HCT116 (cell line): Measurements from ENCODE around the gene OR4D1. TPM values are rescaled to one million over a fixed set of nuclear protein-coding genes. Genes with fewer than 3 reads are reported as not detected.

ENCODE experiments used
- ATAC-seq: fragments of 200-7000 bp; cut with Tn5 transposase; 2 replicates; pipeline ENCODE4 v1.9.1; 2020; ENCODE audit warnings: mild to moderate bottlenecking, moderate library complexity
- BruUV-seq: library from RNA; stranded (reverse); fragments of 400-500 nt; replicated peaks from 2 replicates; lab custom pipeline; 2021; lab: Mats Ljungman, UMichigan
- CTCF ChIA-PET: fragments of 300-600 bp; sonication (Branson Sonifier 250); formaldehyde crosslinking; loops from one replicate; lab custom pipeline; 2021; ENCODE audit warnings: antibody characterized with exemption; lab: Charles Lee
- POLR2A ChIA-PET: fragments of 300-600, 350-600 bp; sonication (Branson Sonifier 250); formaldehyde crosslinking; loops from one replicate; lab custom pipeline; 2021; ENCODE audit warnings: antibody characterized with exemption; lab: Charles Lee
- RAD21 ChIA-PET, 2 experiments: fragments of 300-600 bp; sonication (Branson Sonifier 250); formaldehyde crosslinking; loops; one replicate each; lab custom pipeline; 2023; ENCODE audit warnings: low total read pairs in 2 of 2; ENCODE audit not compliant: uncharacterized antibody in 2 of 2, unreplicated experiment in 2 of 2, low non-redundant PET in 1 of 2; lab: Charles Lee
- DNase-seq: peaks from one replicate; pipeline ENCODE4 v3.0.0-alpha.2; 2010; ENCODE audit warnings: low read depth, low spot score
- H2AFZ ChIP-seq: fragments of 200-600 bp; shearing (Covaris generic), sonication (generic); 2 replicates; pipeline ENCODE4 v1.6.1; 2017; ENCODE audit warnings: low read depth, mixed run types, mixed read lengths, antibody characterized with exemption, low read length; ENCODE audit not compliant: poor library complexity, severe bottlenecking
- H3K27ac ChIP-seq: 2 replicates; pipeline ENCODE4 v1.5.1; 2012; ENCODE audit warnings: low read depth, low read length
- H3K27me3 ChIP-seq: fragments of 200-600 bp; sonication (generic); 2 replicates; pipeline ENCODE4 v1.6.1; 2016; ENCODE audit warnings: mixed run types, low read length, mixed read lengths; ENCODE audit not compliant: insufficient read depth
- H3K36me3 ChIP-seq, 2 experiments: fragments of 200-500 bp in 1 of 2; fragments of 200-600 bp in 1 of 2; sonication (Bioruptor generic) in 1 of 2; sonication (generic) in 1 of 2; 2 replicates each; pipeline versions ENCODE4 v1.5.1 to v1.6.1; 2014 to 2016; ENCODE audit warnings: low read length in 2 of 2, inconsistent platforms in 1 of 2, mixed read lengths in 1 of 2, mixed run types in 1 of 2; ENCODE audit not compliant: insufficient read depth in 2 of 2, control insufficient read depth in 1 of 2
- H3K4me1 ChIP-seq, 2 experiments: fragments of 200-600 bp in 1 of 2; sonication (generic) in 1 of 2; 2 replicates each; pipeline versions ENCODE4 v1.5.1 to v1.6.1; 2012 to 2017; ENCODE audit warnings: low read length in 2 of 2, inconsistent platforms in 1 of 2, mild to moderate bottlenecking in 1 of 2, mixed read lengths in 1 of 2, mixed run types in 1 of 2, moderate library complexity in 1 of 2; ENCODE audit not compliant: insufficient read depth in 2 of 2, control insufficient read depth in 1 of 2
- H3K4me2 ChIP-seq: fragments of 200-600 bp; sonication (generic); 2 replicates; pipeline ENCODE4 v1.6.1; 2017; ENCODE audit warnings: mixed run types, low read length, mixed read lengths
- H3K4me3 ChIP-seq, 2 experiments: fragments of 200-600 bp in 1 of 2; sonication (generic) in 1 of 2; replicated peaks in 1 of 2; 2 replicates each; pipeline ENCODE4 v1.5.1; 2011 to 2016; ENCODE audit warnings: low read length in 2 of 2, control low read depth in 1 of 2, low read depth in 1 of 2, mild to moderate bottlenecking in 1 of 2, mixed read lengths in 1 of 2, mixed run types in 1 of 2
- H3K79me2 ChIP-seq: fragments of 200-600 bp; sonication (generic); 2 replicates; pipeline ENCODE4 v1.6.1; 2017; ENCODE audit warnings: mild to moderate bottlenecking, mixed run types, low read length, moderate library complexity, mixed read lengths; ENCODE audit not compliant: insufficient read depth
- H3K9ac ChIP-seq: fragments of 200-600 bp; sonication (generic); 2 replicates; pipeline ENCODE4 v1.6.1; 2016; ENCODE audit warnings: low read length, mixed read lengths
- H3K9me2 ChIP-seq: fragments of 200-600 bp; sonication (generic), shearing (Covaris generic); 2 replicates; pipeline ENCODE4 v1.6.1; 2017; ENCODE audit warnings: mixed run types, mild to moderate bottlenecking, moderate library complexity; ENCODE audit not compliant: insufficient read depth
- H3K9me3 ChIP-seq, 2 experiments: fragments of 200-500 bp in 1 of 2; fragments of 200-600 bp in 1 of 2; sonication (Bioruptor generic) in 1 of 2; sonication (generic) in 1 of 2; 2 replicates each; pipeline ENCODE4 v1.6.1; 2014 to 2017; ENCODE audit warnings: low read length in 2 of 2, mixed read lengths in 2 of 2, inconsistent platforms in 1 of 2, low read depth in 1 of 2, mild to moderate bottlenecking in 1 of 2, mixed run types in 1 of 2, moderate library complexity in 1 of 2; ENCODE audit not compliant: control insufficient read depth in 1 of 2, insufficient read depth in 1 of 2
- H4K20me1 ChIP-seq: fragments of 200-600 bp; sonication (generic), shearing (Covaris generic); 2 replicates; pipeline ENCODE4 v1.6.1; 2017; ENCODE audit warnings: mixed run types, mild to moderate bottlenecking, moderate library complexity; ENCODE audit not compliant: insufficient read depth
- CBX3 ChIP-seq: IDR thresholded peaks from 2 replicates; pipeline ENCODE4 v1.6.1; 2012; ENCODE audit warnings: low read depth
- CEBPB ChIP-seq: IDR thresholded peaks from 2 replicates; pipeline ENCODE4 v1.6.1; 2012; ENCODE audit warnings: low read depth
- ELF1 ChIP-seq: IDR thresholded peaks from 2 replicates; pipeline ENCODE4 v1.6.1; 2012; ENCODE audit warnings: low read depth, borderline replicate concordance
- EZH2phosphoT487 ChIP-seq: fragments of 200-600 bp; IDR thresholded peaks from 2 replicates; pipeline ENCODE4 v1.6.1; 2018; ENCODE audit warnings: antibody characterized with exemption, borderline replicate concordance
- RAD21 ChIP-seq: IDR thresholded peaks from 2 replicates; pipeline ENCODE4 v1.6.1; 2012; ENCODE audit warnings: low read depth, mild to moderate bottlenecking
- SRF ChIP-seq: IDR thresholded peaks from 2 replicates; pipeline ENCODE4 v1.6.1; 2012; ENCODE audit warnings: low read depth
- YY1 ChIP-seq: IDR thresholded peaks from 2 replicates; pipeline ENCODE4 v1.6.1; 2011; ENCODE audit warnings: low read length, low read depth, moderate library complexity, mild to moderate bottlenecking; ENCODE audit not compliant: insufficient replicate concordance; ENCODE audit errors: extremely low read depth
- ZNF274 ChIP-seq: fragments of 200-500 bp; sonication (Bioruptor generic); IDR thresholded peaks from 2 replicates; pipeline ENCODE4 v1.6.1; 2014; ENCODE audit warnings: mild to moderate bottlenecking, low read depth, low read length, inconsistent platforms
- intact Hi-C: fragments of 100-400 bp; cut with micrococcal nuclease; formaldehyde crosslinking; loops from 2 replicates; pipeline ENCODE4 v1.10.0; 2022
- total RNA-seq: library from RNA; stranded (reverse); gene quantifications from one replicate; pipeline ENCODE4 v1.2.1, GENCODE V29; 2021; ENCODE audit not compliant: unreplicated experiment
- TF ChIP-seq, protein P1 (sequence below): IDR thresholded peaks from 2 replicates; pipeline ENCODE4 v1.6.1; 2012
- TF ChIP-seq, protein P2 (sequence below): IDR thresholded peaks from 2 replicates; pipeline ENCODE4 v1.6.1; 2012; ENCODE audit warnings: low read depth
- TF ChIP-seq, protein P3 (sequence below), 3 experiments: fragments of 200-600 bp in 1 of 3; sonication (generic) in 1 of 3; IDR thresholded peaks in 2 of 3; conservative IDR thresholded peaks in 1 of 3; 2 replicates each; pipeline ENCODE4 v1.5.1; 2012 to 2017; ENCODE audit warnings: low read depth in 2 of 3, low read length in 2 of 3, antibody characterized with exemption in 1 of 3, borderline replicate concordance in 1 of 3, control low read depth in 1 of 3, mild to moderate bottlenecking in 1 of 3, mixed read lengths in 1 of 3, mixed run types in 1 of 3, moderate library complexity in 1 of 3; ENCODE audit not compliant: insufficient read depth in 1 of 3

Gene OR4D1
- total RNA-seq, 1 experiment from 2014 or later: not detected

DNA sequence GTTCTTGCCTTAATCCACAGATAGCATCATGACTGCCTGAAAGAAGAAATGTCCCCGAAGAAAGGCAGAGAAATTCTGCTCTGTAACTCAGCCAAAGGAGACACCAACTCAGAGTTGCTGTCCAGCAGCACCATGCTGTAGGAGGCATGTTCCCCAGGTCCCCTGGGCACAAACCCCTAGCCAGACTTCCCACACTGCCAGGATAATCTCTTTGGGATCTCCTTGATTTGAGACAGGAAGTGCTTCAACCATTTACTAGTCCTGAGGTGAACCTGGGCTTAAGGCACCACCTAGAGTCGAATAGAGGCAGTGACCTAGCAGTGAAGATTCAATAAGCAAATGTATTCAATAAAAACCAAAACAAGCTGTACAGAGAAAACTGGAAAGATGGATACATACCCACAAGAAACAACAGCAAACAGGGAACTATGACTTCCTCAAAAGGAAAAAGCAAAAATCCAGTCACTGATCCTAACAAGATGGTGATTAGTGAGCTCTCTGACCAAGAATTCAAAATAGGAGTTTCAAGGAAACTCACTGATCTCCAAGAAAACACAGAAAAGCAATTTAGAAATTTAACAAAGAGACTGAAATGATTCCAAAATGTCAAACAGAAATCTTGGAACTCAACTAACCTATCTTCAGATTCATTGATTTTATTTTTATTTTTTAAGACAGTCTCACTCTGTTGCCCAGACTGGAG, 24.3 kb downstream of the OR4D1 start:
- Histone ChIP-seq H4K20me1 (no peaks in the 10 kb centered on the region), H3K4me2 (peak overlapping the region; percentile 10; the same call in 1 of the 2 replicates), H3K4me3 (no peak overlapping the region), H3K27ac (no peak overlapping the region), H2AFZ (peak overlapping the region; percentile 5), H3K9ac (no peak overlapping the region), H3K79me2 (no peaks in the 10 kb centered on the region), H3K9me2 (no peaks in the 10 kb centered on the region), H3K36me3 (no peaks in the 10 kb centered on the region), H3K4me1 (0 out of 4 replicates have a peak, but pooled peaks cover 0 to 2% of the 10 kb centered on the region in 2 experiments), H3K27me3 (peaks cover 26% of the 10 kb centered on the region), H3K9me3 (no peaks in the 10 kb centered on the region)
- ChIA-PET CTCF (interaction anchor here (0.6 to 1.6 kb wide), 14 partner anchors 12 to 389 kb away, joined by 3 to 27 read pairs (median 4); no protein-coding TSS in a partner anchor), POLR2A (no interaction called here), RAD21 (interaction anchor here (0.6 to 1.2 kb wide), 5 partner anchors 48 to 176 kb away, joined by 3 to 6 read pairs (median 3); partner anchors contain the start of gene SRSF1 (in 1 of the 2))
- peak; percentile 79 for DNase-seq
- intact Hi-C loops: loop anchor here (1.0 to 5.0 kb wide), 2 partner anchors 50 to 1040 kb away; no protein-coding TSS in a partner anchor
- peak; percentile 52; the same call in 1 of the 2 replicates for TF ChIP-seq ELF1
- no peak for TF ChIP-seq YY1
- no peak for TF ChIP-seq EZH2phosphoT487
- no peak for TF ChIP-seq CBX3
- TF ChIP-seq, protein P1, sequence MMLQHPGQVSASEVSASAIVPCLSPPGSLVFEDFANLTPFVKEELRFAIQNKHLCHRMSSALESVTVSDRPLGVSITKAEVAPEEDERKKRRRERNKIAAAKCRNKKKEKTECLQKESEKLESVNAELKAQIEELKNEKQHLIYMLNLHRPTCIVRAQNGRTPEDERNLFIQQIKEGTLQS: no peak
- no peak for TF ChIP-seq SRF
- no peak for TF ChIP-seq CEBPB
- peak; percentile 91 for TF ChIP-seq RAD21
- TF ChIP-seq, protein P2, sequence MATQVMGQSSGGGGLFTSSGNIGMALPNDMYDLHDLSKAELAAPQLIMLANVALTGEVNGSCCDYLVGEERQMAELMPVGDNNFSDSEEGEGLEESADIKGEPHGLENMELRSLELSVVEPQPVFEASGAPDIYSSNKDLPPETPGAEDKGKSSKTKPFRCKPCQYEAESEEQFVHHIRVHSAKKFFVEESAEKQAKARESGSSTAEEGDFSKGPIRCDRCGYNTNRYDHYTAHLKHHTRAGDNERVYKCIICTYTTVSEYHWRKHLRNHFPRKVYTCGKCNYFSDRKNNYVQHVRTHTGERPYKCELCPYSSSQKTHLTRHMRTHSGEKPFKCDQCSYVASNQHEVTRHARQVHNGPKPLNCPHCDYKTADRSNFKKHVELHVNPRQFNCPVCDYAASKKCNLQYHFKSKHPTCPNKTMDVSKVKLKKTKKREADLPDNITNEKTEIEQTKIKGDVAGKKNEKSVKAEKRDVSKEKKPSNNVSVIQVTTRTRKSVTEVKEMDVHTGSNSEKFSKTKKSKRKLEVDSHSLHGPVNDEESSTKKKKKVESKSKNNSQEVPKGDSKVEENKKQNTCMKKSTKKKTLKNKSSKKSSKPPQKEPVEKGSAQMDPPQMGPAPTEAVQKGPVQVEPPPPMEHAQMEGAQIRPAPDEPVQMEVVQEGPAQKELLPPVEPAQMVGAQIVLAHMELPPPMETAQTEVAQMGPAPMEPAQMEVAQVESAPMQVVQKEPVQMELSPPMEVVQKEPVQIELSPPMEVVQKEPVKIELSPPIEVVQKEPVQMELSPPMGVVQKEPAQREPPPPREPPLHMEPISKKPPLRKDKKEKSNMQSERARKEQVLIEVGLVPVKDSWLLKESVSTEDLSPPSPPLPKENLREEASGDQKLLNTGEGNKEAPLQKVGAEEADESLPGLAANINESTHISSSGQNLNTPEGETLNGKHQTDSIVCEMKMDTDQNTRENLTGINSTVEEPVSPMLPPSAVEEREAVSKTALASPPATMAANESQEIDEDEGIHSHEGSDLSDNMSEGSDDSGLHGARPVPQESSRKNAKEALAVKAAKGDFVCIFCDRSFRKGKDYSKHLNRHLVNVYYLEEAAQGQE: peak; percentile 51
- no peak for TF ChIP-seq ZNF274
- TF ChIP-seq, protein P3, sequence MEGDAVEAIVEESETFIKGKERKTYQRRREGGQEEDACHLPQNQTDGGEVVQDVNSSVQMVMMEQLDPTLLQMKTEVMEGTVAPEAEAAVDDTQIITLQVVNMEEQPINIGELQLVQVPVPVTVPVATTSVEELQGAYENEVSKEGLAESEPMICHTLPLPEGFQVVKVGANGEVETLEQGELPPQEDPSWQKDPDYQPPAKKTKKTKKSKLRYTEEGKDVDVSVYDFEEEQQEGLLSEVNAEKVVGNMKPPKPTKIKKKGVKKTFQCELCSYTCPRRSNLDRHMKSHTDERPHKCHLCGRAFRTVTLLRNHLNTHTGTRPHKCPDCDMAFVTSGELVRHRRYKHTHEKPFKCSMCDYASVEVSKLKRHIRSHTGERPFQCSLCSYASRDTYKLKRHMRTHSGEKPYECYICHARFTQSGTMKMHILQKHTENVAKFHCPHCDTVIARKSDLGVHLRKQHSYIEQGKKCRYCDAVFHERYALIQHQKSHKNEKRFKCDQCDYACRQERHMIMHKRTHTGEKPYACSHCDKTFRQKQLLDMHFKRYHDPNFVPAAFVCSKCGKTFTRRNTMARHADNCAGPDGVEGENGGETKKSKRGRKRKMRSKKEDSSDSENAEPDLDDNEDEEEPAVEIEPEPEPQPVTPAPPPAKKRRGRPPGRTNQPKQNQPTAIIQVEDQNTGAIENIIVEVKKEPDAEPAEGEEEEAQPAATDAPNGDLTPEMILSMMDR (IDR thresholded peaks at IDR 0.05 in 2 of 3, conservative IDR thresholded peaks at IDR 0.05 in 1 of 3; ENCODE audit: borderline replicate concordance in 1 of 3, insufficient read depth in 1 of 3, low read depth in 2 of 3, low read length in 2 of 3): peak; percentile 85 to 94 (median 92)
- BruUV-seq: no TSS peak
- peak; percentile 97 for ATAC-seq
